ENCODE measurements around the gene ASPSCR1. TPM values are rescaled to one million over a fixed set of nuclear protein-coding genes. Genes with fewer than 3 reads are reported as not detected.

Gene ASPSCR1
- total and polyA plus RNA-seq, 2 of the 13 experiments (the other 11 are each of a cell fraction or from before 2014, with no cell fraction given): 274 to 314 TPM

DNA sequence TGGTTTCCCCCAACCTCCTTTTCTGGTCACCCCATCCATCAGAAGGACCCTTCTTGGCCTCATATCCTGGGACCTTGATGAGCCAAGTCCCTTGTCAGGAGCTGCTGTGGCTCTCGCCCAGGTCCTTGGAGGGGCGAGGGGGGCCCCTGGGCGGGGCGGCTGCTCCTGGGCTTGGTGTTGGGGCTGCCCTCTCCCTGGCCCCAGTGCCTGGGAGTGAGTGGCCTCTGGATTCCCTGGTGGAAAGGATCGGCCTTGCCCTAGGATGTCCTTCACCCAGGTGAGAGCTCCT lies 10.2 kb upstream of the ASPSCR1 start (continued):
- TF ChIP-seq AGO2 (optimal IDR thresholded peaks at IDR 0.05; ENCODE audit: low read depth, low read length): no peak
- TF ChIP-seq, protein P1, sequence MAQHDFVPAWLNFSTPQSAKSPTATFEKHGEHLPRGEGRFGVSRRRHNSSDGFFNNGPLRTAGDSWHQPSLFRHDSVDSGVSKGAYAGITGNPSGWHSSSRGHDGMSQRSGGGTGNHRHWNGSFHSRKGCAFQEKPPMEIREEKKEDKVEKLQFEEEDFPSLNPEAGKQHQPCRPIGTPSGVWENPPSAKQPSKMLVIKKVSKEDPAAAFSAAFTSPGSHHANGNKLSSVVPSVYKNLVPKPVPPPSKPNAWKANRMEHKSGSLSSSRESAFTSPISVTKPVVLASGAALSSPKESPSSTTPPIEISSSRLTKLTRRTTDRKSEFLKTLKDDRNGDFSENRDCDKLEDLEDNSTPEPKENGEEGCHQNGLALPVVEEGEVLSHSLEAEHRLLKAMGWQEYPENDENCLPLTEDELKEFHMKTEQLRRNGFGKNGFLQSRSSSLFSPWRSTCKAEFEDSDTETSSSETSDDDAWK (CRISPR knock-in tag; IDR thresholded peaks at IDR 0.05): no peak
- TF ChIP-seq ZSCAN31 (CRISPR knock-in tag; IDR thresholded peaks at IDR 0.05; ENCODE audit: low read depth): no peak
- no peak for TF ChIP-seq ZNF251 (CRISPR knock-in tag; IDR thresholded peaks at IDR 0.05)
- TF ChIP-seq DMAP1 (CRISPR knock-in tag; IDR thresholded peaks at IDR 0.05): peak; percentile 11; the same call in 1 of the 2 replicates
- no peak for TF ChIP-seq SRSF9 (IDR thresholded peaks at IDR 0.05; ENCODE audit: borderline replicate concordance, insufficient read depth, low read depth, low read length, poor library complexity, severe bottlenecking)
- no peak for TF ChIP-seq PITX1 (CRISPR knock-in tag; IDR thresholded peaks at IDR 0.05)
- no peak for TF ChIP-seq TCF7 (IDR thresholded peaks at IDR 0.05; ENCODE audit: low read depth)
- TF ChIP-seq, protein P2, sequence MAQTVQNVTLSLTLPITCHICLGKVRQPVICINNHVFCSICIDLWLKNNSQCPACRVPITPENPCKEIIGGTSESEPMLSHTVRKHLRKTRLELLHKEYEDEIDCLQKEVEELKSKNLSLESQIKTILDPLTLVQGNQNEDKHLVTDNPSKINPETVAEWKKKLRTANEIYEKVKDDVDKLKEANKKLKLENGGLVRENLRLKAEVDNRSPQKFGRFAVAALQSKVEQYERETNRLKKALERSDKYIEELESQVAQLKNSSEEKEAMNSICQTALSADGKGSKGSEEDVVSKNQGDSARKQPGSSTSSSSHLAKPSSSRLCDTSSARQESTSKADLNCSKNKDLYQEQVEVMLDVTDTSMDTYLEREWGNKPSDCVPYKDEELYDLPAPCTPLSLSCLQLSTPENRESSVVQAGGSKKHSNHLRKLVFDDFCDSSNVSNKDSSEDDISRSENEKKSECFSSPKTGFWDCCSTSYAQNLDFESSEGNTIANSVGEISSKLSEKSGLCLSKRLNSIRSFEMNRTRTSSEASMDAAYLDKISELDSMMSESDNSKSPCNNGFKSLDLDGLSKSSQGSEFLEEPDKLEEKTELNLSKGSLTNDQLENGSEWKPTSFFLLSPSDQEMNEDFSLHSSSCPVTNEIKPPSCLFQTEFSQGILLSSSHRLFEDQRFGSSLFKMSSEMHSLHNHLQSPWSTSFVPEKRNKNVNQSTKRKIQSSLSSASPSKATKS (CRISPR knock-in tag; IDR thresholded peaks at IDR 0.05): no peak
- TF ChIP-seq, protein P3, sequence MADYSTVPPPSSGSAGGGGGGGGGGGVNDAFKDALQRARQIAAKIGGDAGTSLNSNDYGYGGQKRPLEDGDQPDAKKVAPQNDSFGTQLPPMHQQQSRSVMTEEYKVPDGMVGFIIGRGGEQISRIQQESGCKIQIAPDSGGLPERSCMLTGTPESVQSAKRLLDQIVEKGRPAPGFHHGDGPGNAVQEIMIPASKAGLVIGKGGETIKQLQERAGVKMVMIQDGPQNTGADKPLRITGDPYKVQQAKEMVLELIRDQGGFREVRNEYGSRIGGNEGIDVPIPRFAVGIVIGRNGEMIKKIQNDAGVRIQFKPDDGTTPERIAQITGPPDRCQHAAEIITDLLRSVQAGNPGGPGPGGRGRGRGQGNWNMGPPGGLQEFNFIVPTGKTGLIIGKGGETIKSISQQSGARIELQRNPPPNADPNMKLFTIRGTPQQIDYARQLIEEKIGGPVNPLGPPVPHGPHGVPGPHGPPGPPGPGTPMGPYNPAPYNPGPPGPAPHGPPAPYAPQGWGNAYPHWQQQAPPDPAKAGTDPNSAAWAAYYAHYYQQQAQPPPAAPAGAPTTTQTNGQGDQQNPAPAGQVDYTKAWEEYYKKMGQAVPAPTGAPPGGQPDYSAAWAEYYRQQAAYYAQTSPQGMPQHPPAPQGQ (CRISPR knock-in tag; IDR thresholded peaks at IDR 0.05; ENCODE audit: borderline replicate concordance): peak; percentile 1; the same call in 1 of the 2 replicates
- TF ChIP-seq IKZF4 (CRISPR knock-in tag; IDR thresholded peaks at IDR 0.05; ENCODE audit: borderline replicate concordance, low read depth, not compliant biosample characterization): no peak
- TF ChIP-seq HMG20B (CRISPR knock-in tag; conservative IDR thresholded peaks at IDR 0.05): no peak
- peak; percentile 50 for TF ChIP-seq RBFOX2 (IDR thresholded peaks at IDR 0.05; ENCODE audit: low read depth, low read length)
- TF ChIP-seq DNMT1 (CRISPR knock-in tag; IDR thresholded peaks at IDR 0.05): no peak
- 0 out of 2 replicates have a peak, but pooled peaks have one; percentile 5 for TF ChIP-seq ZFP41 (CRISPR knock-in tag; IDR thresholded peaks at IDR 0.05; ENCODE audit: borderline replicate concordance)
- TF ChIP-seq ZNF441 (CRISPR knock-in tag; IDR thresholded peaks at IDR 0.05; ENCODE audit: borderline replicate concordance): no peak
- TF ChIP-seq, protein P4, sequence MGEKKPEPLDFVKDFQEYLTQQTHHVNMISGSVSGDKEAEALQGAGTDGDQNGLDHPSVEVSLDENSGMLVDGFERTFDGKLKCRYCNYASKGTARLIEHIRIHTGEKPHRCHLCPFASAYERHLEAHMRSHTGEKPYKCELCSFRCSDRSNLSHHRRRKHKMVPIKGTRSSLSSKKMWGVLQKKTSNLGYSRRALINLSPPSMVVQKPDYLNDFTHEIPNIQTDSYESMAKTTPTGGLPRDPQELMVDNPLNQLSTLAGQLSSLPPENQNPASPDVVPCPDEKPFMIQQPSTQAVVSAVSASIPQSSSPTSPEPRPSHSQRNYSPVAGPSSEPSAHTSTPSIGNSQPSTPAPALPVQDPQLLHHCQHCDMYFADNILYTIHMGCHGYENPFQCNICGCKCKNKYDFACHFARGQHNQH (CRISPR knock-in tag; IDR thresholded peaks at IDR 0.05): no peak; the same call in 1 of the 2 replicates
- TF ChIP-seq, protein P5, sequence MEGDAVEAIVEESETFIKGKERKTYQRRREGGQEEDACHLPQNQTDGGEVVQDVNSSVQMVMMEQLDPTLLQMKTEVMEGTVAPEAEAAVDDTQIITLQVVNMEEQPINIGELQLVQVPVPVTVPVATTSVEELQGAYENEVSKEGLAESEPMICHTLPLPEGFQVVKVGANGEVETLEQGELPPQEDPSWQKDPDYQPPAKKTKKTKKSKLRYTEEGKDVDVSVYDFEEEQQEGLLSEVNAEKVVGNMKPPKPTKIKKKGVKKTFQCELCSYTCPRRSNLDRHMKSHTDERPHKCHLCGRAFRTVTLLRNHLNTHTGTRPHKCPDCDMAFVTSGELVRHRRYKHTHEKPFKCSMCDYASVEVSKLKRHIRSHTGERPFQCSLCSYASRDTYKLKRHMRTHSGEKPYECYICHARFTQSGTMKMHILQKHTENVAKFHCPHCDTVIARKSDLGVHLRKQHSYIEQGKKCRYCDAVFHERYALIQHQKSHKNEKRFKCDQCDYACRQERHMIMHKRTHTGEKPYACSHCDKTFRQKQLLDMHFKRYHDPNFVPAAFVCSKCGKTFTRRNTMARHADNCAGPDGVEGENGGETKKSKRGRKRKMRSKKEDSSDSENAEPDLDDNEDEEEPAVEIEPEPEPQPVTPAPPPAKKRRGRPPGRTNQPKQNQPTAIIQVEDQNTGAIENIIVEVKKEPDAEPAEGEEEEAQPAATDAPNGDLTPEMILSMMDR (CRISPR knock-in tag; IDR thresholded peaks at IDR 0.05): no peak
- no peak for TF ChIP-seq FOSL2 (CRISPR knock-in tag; IDR thresholded peaks at IDR 0.05)
- no peak for TF ChIP-seq TP53 (CRISPR knock-in tag; conservative IDR thresholded peaks at IDR 0.05)
- TF ChIP-seq XBP1 (CRISPR knock-in tag; IDR thresholded peaks at IDR 0.05): no peak
- TF ChIP-seq, protein P6, sequence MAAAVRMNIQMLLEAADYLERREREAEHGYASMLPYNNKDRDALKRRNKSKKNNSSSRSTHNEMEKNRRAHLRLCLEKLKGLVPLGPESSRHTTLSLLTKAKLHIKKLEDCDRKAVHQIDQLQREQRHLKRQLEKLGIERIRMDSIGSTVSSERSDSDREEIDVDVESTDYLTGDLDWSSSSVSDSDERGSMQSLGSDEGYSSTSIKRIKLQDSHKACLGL (CRISPR knock-in tag; IDR thresholded peaks at IDR 0.05): no peak
- no peak for TF ChIP-seq ZNF3 (CRISPR knock-in tag; IDR thresholded peaks at IDR 0.05)
